Stimulated activated CD4-positive, alpha-beta T cell treated with anti-CD3 and anti-CD28 coated beads, Interleukin-1b, Interleukin-23, amount 100 ng/mL, for 48 hours (primary cell): ENCODE data around the gene MYRIP.
A peak's percentile ranks its signal among the peaks of the same experiment; 100 is the strongest.

ENCODE experiments used
- DNase-seq: peaks from one replicate; pipeline ENCODE4 v3.0.0-alpha.2; 2020

Gene MYRIP

GRCh38 chr3:40143283-40144090, 334.1 kb downstream of the MYRIP start:
- no peak for DNase-seq

- no peak for DNase-seq
These were observed 339.4 kb downstream of the MYRIP start for GRCh38 chr3:40148827-40149226.

GRCh38 chr3:40152482-40153133, 343.2 kb downstream of the MYRIP start:
- no peak for DNase-seq

- DNase-seq: no peak
These were observed 351.5 kb downstream of the MYRIP start for GRCh38 chr3:40160933-40161332.

DNA sequence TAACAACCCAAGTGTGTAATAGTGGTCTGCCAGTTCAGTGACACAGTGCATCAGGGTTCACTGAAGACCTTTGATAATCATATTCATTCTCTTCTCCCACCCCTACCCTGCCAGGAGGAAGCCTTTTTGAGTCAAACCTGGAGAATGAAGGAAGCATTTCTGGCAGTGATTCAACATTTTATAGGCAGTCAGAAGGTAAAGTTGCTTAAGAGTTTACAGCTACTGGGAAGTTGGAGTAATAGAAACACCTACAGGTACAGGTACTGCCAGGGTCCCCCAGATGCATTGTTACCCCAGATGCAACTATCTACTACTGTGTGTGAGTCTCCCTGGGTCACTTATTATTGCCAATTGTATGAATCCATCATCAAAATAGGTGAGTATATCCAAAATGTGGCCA, 353.2 kb downstream of the MYRIP start:
- DNase-seq: no peak

DNA sequence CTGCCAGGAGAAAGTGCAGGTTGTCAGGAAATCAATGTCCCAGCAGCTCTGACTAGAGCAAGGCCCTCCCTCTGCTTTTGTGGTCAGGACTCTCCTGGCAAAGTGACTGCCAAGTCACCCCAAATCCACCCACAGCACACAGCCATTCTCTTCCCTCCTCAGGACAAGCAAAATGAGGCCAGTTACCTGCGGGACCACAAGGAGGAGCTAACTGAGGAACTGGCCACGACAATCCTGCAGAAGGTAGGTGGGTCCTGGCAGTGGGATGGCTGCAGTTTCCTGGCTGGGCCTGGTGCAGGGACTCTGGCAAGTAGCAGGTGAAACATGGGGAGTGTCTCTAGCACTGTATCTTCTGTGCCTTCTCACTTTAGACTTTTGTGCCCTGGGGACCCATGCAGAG, 357.6 kb downstream of the MYRIP start:
- DNase-seq: no peak

- no peak for DNase-seq
These were observed 358.5 kb downstream of the MYRIP start for GRCh38 chr3:40167958-40168357.

GRCh38 chr3:40169983-40170382, 360.6 kb downstream of the MYRIP start:
- DNase-seq: no peak

DNA sequence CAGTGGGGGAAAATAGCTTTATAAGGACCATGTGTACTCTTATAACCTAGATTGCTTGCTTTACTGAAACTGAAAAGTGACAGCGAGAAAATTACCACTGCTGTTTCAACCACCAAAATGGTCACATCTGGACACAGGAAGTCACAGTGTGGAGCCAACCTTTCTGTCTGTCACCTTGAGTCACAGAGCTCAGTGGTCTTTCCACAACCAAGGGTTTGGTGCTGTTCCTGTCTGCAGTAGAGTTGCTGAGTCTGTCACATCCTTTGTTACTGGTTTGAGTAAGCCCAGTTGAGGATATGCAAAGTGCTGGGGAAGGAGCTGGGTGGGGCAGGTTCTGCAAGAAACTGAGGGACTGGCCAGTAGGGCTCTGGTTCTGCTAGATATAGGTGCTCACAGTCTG, 361.0 kb downstream of the MYRIP start:
- no peak for DNase-seq

DNA sequence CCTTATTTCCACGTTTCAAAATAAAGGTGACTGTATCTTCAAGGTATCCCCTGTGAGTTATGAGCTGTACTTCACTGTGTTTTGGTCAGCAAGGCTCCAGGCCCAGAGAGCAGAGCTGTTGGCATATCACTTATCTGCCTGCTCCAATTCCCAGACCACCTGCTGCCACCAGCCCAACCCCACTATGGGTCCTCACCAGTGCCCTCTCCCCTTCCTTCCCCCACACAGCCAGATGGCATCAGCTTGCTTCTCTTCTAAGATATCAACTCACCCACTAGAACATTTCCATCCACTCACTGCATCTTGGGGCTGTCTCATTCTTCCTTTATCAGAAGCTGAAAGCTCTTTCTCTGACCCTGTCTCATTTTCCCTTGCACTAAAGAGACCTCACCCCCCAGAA, 363.2 kb downstream of the MYRIP start:
- DNase-seq: no peak

DNA sequence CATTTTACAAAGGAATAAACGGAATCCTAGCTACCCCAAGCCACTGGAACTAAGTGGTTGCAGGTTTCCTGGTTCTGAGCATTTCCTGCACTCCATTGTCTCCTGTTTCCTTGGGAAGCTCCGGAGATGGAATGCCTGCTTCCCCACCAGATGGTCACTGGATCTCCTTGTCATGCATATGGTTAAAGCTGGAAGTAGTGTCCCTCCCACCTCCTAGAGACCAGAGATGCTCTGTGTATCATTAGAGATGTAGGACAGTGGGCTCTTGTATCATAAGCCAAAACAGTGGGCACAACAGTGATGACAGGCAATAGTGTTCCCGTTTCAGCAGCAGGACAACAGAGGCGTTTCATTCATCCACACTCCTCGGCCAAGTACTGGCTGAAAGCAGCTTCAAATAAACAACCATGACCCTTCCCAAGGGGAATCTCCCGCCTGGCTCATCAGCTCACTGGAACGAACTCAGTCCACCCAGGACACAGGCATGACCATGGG, 363.9 kb downstream of the MYRIP start:
- DNase-seq: no peak

- no peak for DNase-seq
These were observed 368.7 kb downstream of the MYRIP start for GRCh38 chr3:40178012-40178594.

DNA sequence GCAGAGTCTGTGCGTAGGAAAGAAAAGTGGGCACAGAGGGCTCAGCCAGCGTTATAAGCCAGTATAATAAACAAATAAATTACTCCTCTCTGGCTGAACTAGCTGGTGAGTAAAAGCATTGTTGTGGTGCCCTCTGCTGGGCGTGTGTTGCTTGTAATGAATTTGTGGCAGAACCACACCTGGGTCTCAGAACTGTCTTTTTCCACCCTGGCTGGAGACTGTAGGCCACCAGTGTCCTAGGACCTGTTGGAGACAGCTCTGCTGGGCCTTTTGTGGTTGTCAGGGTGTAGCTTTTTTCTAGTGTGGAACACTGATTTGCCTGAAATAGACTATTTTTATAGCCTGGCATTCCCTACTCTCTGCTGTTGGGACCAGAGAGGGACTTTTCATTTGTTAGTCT, 369.6 kb downstream of the MYRIP start:
- DNase-seq: peak; percentile 64

- no peak for DNase-seq
These were observed 371.8 kb downstream of the MYRIP start for GRCh38 chr3:40181182-40181581.

DNA sequence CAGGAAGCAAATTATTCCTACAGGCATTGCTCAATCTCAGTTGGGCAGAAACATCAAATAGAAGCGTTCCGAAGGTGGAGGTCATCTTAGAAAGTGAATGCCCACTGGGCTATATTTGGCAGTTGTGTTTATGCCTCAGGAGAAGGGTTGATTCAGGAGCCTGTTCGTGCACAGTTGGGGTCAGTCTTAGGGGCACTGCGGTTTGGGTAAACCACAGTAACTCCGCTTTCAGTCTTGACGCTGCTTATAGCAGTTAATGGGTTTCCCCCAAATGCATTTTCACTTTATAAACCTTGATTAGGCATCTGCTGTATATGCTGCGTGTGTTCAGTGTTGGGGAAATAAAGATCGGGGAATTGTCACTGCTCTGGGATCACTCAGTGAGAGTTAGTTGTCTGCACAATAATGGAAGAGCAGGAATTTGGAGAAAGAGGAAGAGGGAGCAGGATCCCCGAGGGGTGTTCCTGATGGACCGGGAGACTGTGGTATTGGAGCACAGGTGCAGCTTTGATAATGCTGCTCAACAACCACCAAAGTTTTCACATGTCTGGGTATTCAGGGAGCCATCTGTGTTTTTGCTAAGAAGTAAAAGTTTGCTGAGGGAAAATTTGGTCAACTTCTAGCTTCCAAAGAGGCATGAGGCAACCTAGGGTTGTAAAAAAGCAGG, 375.8 kb downstream of the MYRIP start:
- DNase-seq: no peak

- no peak for DNase-seq
These were observed 377.1 kb downstream of the MYRIP start for GRCh38 chr3:40186508-40186907.

DNA sequence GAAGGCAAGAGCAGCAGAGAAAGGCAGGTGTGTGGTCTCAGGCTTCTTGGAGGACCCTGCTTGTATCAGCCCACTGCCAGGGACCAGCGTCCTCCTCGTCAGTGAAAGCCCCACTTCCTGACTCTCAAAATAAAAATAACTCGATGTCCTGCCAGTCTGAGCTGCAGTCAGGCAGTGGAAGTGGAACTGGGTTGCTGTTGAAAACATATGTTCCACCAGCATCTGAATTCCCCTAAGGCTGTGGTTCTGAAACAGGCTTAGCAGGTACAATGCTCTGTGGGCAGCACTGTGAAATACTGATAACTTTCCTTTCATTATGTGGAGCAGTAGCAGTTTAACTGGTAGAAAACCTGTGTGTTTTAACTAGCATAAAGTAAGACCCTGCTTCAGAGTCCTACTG, 378.5 kb downstream of the MYRIP start:
- no peak for DNase-seq

- DNase-seq: no peak
These were observed 379.7 kb downstream of the MYRIP start for GRCh38 chr3:40189118-40189517.

DNA sequence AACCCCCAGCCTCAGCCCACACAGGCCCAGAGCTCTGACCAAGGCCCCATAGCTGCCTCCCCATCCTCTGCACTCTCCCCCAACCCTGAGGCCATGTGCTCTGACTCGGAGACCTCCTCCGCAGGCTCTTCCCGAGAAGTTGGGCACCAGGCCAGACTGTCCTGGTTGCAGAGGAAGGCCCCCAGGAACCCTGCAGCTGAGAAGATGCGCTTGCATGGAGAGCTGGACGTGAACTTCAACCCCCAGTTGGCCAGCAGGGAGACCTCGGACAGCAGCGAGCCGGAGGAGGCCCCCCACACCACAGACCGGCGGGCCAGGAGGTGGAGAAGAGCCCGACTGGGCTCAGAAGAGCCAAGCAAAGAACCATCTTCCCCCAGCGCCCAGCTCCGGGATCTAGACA, 380.6 kb downstream of the MYRIP start:
- DNase-seq: no peak

DNA sequence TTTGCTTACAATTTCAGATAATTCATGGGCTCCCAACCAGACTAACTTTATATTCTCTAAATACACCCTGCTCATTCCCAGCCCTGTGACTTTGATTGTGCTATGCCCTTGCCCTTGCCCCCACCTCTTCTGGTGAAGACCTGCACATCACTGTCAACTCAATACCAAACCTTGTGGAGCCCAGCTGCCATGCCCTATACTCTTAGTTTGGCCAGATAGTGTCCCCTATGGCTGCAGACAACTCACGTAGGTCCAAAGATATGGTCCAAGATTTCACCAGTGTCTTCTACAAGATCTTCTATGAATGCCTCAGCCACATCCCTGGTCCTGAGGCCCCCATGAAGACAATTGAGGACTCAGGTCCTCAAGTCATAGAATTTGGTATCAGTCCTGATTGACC, 381.8 kb downstream of the MYRIP start:
- no peak for DNase-seq

GRCh38 chr3:40191850-40192448, 382.5 kb downstream of the MYRIP start:
- peak; percentile 56 for DNase-seq

GRCh38 chr3:40192628-40193027, 383.2 kb downstream of the MYRIP start:
- DNase-seq: no peak

GRCh38 chr3:40196966-40197365, 387.6 kb downstream of the MYRIP start:
- no peak for DNase-seq
